WTC11 (cell line): ENCODE measurements around the gene MEGF6.

Experiments
- AFF4 ChIP-seq: sonication (generic); formaldehyde crosslinking; IDR thresholded peaks from 2 replicates; pipeline ENCODE4 v1.8.1; 2023; ENCODE audit warnings: mild to moderate bottlenecking, missing genetic modification reagents, borderline replicate concordance
- ZNF232 ChIP-seq: sonication (generic); formaldehyde crosslinking; IDR thresholded peaks from 2 replicates; pipeline ENCODE4 v1.8.0; 2022; ENCODE audit warnings: mild to moderate bottlenecking, missing genetic modification reagents

GRCh38 chr1:3608154-3608553 lies 3.2 kb downstream of the MEGF6 start:
- TF ChIP-seq ZNF232 (CRISPR knock-in tag) (no peak), AFF4 (no peak)
